C4-2B (cell line): ENCODE measurements around the gene KIF1A.

ENCODE experiments used
- ZFX ChIP-seq: fragments of 450-650 bp; IDR thresholded peaks from 2 replicates; pipeline ENCODE4 v1.6.1; 2017
- TF ChIP-seq, protein P1 (sequence below): fragments of 450-650 bp; conservative IDR thresholded peaks from 2 replicates; pipeline ENCODE4 v1.5.1; 2017; ENCODE audit warnings: mild to moderate bottlenecking

DNA sequence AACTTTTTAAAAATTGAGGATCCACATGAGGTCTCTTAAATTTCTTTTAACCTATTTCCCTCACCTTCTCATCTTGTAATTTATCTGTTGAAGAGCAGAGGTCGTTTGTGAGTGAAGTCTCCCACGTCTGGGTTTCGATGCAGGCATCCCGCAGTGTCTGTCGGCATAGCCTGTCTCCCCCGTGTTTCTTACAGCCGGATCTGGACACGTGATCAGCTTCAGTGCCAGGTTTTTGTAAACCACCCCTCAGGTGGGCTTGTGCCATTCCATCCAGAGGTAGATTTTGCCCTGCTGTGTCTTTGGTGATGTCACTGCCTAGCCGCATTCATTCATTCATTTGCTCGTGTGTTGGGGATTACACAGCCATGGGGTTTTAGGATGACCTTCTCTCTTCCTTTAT lies 112.2 kb downstream of the KIF1A start:
- TF ChIP-seq, protein P1, sequence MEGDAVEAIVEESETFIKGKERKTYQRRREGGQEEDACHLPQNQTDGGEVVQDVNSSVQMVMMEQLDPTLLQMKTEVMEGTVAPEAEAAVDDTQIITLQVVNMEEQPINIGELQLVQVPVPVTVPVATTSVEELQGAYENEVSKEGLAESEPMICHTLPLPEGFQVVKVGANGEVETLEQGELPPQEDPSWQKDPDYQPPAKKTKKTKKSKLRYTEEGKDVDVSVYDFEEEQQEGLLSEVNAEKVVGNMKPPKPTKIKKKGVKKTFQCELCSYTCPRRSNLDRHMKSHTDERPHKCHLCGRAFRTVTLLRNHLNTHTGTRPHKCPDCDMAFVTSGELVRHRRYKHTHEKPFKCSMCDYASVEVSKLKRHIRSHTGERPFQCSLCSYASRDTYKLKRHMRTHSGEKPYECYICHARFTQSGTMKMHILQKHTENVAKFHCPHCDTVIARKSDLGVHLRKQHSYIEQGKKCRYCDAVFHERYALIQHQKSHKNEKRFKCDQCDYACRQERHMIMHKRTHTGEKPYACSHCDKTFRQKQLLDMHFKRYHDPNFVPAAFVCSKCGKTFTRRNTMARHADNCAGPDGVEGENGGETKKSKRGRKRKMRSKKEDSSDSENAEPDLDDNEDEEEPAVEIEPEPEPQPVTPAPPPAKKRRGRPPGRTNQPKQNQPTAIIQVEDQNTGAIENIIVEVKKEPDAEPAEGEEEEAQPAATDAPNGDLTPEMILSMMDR = no peak
- no peak for TF ChIP-seq ZFX
